ENCODE measurements around the gene ZNF688. TPM values are rescaled to one million over a fixed set of nuclear protein-coding genes. Genes with fewer than 3 reads are reported as not detected.

The ZNF688 gene
- total and polyA plus RNA-seq, 2 of the 13 experiments (the other 11 are each of a cell fraction or from before 2014, with no cell fraction given), result 2.4 to 5.4 TPM

DNA sequence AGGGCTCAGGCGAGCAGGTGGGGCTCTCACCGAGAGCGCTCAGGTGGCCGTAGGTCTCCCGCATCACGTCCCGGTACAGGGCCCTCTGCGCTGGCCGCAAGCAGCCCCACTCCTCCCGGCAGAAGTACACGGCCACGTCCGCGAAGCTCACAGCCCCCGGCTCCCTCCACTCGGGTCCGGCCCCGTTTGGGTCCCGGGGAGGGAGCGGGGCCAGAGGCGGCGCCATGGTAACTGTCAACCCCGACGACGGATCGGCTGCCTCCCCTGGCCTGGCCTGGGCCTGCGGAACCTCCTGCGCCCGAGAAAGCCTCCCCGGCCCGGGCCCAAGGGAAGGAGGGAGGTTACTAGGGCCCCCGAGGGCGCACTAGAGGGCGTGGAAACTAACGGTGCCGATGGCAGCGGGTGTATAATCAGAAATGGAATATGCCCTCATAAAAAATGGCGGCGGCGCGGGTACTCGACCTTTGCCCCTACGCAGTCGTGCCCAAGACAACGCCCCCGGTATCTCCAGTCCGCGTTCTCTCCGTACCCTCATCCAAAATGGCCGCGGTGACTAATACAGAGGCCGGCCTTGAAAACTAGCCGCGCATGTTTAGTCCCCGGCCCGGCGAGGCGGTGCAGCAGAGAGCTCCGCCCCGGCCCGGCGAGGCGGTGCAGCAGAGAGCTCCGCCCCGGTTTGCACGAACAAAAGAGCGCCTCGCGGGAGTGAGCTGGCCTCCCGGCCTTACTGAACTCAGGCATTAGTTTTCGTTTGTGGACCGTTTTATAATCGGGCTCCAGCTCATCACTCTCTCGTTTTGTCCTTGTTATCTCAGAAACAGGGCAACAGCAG lies 13.3 kb downstream of the ZNF688 start, which contains the start of gene ZNF764:
TSS of gene ZNF764 (minus strand) at position 418 of the 832 bp plus-strand sequence. CDS start at position 226, 192 bp downstream.
- CTCF ChIA-PET (ENCODE audit: low intra/inter-chr PET ratio, low total read pairs), result interaction anchor here (1.1 kb wide), 2 partner anchors 23 to 40 kb away, joined by 3 to 4 read pairs; partner anchors contain the start of gene ZNF747
- ATAC-seq, result peak; percentile 95
- intact Hi-C loops (cut with micrococcal nuclease; ENCODE audit: unreplicated experiment), result loop anchor here (1.0 to 5.0 kb wide), 4 partner anchors 13 to 39 kb away; partner anchors contain the start of genes ZNF688, ZNF747 and ZNF768
- TF ChIP-seq, protein P1, sequence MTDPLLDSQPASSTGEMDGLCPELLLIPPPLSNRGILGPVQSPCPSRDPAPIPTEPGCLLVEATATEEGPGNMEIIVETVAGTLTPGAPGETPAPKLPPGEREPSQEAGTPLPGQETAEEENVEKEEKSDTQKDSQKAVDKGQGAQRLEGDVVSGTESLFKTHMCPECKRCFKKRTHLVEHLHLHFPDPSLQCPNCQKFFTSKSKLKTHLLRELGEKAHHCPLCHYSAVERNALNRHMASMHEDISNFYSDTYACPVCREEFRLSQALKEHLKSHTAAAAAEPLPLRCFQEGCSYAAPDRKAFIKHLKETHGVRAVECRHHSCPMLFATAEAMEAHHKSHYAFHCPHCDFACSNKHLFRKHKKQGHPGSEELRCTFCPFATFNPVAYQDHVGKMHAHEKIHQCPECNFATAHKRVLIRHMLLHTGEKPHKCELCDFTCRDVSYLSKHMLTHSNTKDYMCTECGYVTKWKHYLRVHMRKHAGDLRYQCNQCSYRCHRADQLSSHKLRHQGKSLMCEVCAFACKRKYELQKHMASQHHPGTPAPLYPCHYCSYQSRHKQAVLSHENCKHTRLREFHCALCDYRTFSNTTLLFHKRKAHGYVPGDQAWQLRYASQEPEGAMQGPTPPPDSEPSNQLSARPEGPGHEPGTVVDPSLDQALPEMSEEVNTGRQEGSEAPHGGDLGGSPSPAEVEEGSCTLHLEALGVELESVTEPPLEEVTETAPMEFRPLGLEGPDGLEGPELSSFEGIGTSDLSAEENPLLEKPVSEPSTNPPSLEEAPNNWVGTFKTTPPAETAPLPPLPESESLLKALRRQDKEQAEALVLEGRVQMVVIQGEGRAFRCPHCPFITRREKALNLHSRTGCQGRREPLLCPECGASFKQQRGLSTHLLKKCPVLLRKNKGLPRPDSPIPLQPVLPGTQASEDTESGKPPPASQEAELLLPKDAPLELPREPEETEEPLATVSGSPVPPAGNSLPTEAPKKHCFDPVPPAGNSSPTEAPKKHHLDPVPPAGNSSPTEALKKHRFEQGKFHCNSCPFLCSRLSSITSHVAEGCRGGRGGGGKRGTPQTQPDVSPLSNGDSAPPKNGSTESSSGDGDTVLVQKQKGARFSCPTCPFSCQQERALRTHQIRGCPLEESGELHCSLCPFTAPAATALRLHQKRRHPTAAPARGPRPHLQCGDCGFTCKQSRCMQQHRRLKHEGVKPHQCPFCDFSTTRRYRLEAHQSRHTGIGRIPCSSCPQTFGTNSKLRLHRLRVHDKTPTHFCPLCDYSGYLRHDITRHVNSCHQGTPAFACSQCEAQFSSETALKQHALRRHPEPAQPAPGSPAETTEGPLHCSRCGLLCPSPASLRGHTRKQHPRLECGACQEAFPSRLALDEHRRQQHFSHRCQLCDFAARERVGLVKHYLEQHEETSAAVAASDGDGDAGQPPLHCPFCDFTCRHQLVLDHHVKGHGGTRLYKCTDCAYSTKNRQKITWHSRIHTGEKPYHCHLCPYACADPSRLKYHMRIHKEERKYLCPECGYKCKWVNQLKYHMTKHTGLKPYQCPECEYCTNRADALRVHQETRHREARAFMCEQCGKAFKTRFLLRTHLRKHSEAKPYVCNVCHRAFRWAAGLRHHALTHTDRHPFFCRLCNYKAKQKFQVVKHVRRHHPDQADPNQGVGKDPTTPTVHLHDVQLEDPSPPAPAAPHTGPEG (CRISPR knock-in tag; IDR thresholded peaks at IDR 0.05), result no peak
- TF ChIP-seq, protein P2, sequence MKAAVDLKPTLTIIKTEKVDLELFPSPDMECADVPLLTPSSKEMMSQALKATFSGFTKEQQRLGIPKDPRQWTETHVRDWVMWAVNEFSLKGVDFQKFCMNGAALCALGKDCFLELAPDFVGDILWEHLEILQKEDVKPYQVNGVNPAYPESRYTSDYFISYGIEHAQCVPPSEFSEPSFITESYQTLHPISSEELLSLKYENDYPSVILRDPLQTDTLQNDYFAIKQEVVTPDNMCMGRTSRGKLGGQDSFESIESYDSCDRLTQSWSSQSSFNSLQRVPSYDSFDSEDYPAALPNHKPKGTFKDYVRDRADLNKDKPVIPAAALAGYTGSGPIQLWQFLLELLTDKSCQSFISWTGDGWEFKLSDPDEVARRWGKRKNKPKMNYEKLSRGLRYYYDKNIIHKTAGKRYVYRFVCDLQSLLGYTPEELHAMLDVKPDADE (CRISPR knock-in tag; IDR thresholded peaks at IDR 0.05), result no peak
- TF ChIP-seq, protein P3, sequence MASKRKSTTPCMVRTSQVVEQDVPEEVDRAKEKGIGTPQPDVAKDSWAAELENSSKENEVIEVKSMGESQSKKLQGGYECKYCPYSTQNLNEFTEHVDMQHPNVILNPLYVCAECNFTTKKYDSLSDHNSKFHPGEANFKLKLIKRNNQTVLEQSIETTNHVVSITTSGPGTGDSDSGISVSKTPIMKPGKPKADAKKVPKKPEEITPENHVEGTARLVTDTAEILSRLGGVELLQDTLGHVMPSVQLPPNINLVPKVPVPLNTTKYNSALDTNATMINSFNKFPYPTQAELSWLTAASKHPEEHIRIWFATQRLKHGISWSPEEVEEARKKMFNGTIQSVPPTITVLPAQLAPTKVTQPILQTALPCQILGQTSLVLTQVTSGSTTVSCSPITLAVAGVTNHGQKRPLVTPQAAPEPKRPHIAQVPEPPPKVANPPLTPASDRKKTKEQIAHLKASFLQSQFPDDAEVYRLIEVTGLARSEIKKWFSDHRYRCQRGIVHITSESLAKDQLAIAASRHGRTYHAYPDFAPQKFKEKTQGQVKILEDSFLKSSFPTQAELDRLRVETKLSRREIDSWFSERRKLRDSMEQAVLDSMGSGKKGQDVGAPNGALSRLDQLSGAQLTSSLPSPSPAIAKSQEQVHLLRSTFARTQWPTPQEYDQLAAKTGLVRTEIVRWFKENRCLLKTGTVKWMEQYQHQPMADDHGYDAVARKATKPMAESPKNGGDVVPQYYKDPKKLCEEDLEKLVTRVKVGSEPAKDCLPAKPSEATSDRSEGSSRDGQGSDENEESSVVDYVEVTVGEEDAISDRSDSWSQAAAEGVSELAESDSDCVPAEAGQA (IDR thresholded peaks at IDR 0.05; ENCODE audit: low read depth), result peak; percentile 99
- TF ChIP-seq, protein P3 (CRISPR knock-in tag; IDR thresholded peaks at IDR 0.05; ENCODE audit: borderline replicate concordance), result no peak; the same call in 1 of the 2 replicates
- no peak; the same call in 1 of the 2 replicates for TF ChIP-seq RELA (CRISPR knock-in tag; IDR thresholded peaks at IDR 0.05)
- peak; percentile 44; the same call in 1 of the 2 replicates for TF ChIP-seq SIX1 (CRISPR knock-in tag; IDR thresholded peaks at IDR 0.05; ENCODE audit: borderline replicate concordance)
- peak; percentile 14; the same call in 1 of the 2 replicates for TF ChIP-seq CEBPG (CRISPR knock-in tag; IDR thresholded peaks at IDR 0.05)
- TF ChIP-seq ZNF652 (CRISPR knock-in tag; IDR thresholded peaks at IDR 0.05; ENCODE audit: borderline replicate concordance, low read depth), result no peak
- TF ChIP-seq ZNF737 (CRISPR knock-in tag; IDR thresholded peaks at IDR 0.05; ENCODE audit: borderline replicate concordance), result peak; percentile 66; the same call in 1 of the 2 replicates

More for the DNA sequence above, 13.3 kb downstream of the ZNF688 start, which contains the start of gene ZNF764:
- H3K9me3 ChIP-seq (ENCODE audit: low read length), result no peaks in the 10 kb centered on the region
- POLR2A ChIA-PET, result interaction anchor here (0.5 to 4.0 kb wide), 48 partner anchors 9 to 559 kb away, joined by 3 to 187 read pairs (median 5); partner anchors contain the start of genes ALDOA, DCTPP1, KAT8 and PRR14
- H3K4me2 ChIP-seq (ENCODE audit: low read depth, low read length), result peak within 1 kb of the TSS; percentile 93
- DNase-seq (ENCODE audit: low spot score), result peak; percentile 99
- 1% methylated on average over 43 of the region's 74 CpGs for WGBS (ENCODE audit: low lambda C conversion rate)
- peak within 1 kb of the TSS; percentile 73 to 82 (median 82) for H3K4me3 ChIP-seq (replicated peaks in 1 of 3; ENCODE audit: insufficient read depth in 1 of 3, low read depth in 2 of 3, low read length in 3 of 3)
- peak within 1 kb of the TSS; percentile 78 for H2AFZ ChIP-seq (ENCODE audit: low read length)
- in situ Hi-C loops (cut with HindIII; ENCODE audit: extremely low pct_ligation_motif_present, low pct_unique_long_range_greater_than_20kb), result no loop called here
- TSS peak; percentile 66 for BruUV-seq (replicated peaks)
- H4K20me1 ChIP-seq (ENCODE audit: insufficient read depth, low read length), result no peaks in the 10 kb centered on the region
- peak; percentile 93 for FAIRE-seq
- H3K9ac ChIP-seq (ENCODE audit: insufficient read depth, low read depth, low read length), result peak within 1 kb of the TSS; percentile 95
- peaks cover 40% of the 10 kb centered on the region for H3K4me1 ChIP-seq (ENCODE audit: insufficient read depth, low read length)
- H3K36me3 ChIP-seq (replicated peaks in 1 of 2; ENCODE audit: control insufficient read depth in 1 of 2, insufficient read depth in 2 of 2, low read length in 2 of 2), result peaks cover 0 to 25% of the 10 kb centered on the region in 2 experiments; a peak in 4 of 5 replicates
- peak within 1 kb of the TSS; percentile 95 for H3K27ac ChIP-seq (ENCODE audit: extremely low read length, insufficient read depth, low read length)
- no peaks in the 10 kb centered on the region for H3K27me3 ChIP-seq (ENCODE audit: control insufficient read depth in 1 of 2, insufficient read depth in 2 of 2, low read length in 2 of 2)
- H3K79me2 ChIP-seq (ENCODE audit: insufficient read depth, low read length), result peaks cover 21% of the 10 kb centered on the region

All from HepG2 (cell line).